Measurements from ENCODE around the gene ZFAND3.

DNA sequence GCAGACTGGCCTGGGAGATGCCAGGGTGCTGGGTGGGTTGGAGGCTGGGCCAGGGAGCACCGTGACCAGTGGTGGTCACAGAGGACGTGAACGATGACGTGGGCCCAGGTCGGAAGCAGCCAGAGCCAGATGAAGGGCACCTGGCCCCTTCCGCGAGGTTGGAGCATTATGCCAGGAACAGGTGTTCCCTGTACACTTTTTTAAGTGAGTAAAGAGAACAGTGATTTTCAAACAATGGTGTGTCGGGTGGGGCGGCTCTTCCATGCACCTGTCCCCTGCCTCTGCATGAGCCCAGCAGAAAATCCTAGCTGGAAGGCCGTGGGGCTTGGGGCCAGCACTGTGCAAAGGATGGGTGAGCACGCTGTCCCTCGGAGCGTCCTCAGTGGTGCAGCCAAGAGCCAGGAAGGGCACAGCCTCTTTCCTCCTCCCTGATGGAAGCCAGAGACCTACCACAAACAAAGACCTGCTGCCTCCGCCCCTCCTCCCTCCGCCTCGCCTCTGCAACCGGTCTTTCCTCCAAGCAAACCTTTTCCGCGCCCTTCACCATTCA lies 350.5 kb downstream of the ZFAND3 start:
- TF ChIP-seq GABPA (IDR thresholded peaks at IDR 0.05; ENCODE audit: low read depth): no peak
- TF ChIP-seq RFX5 (IDR thresholded peaks at IDR 0.05; ENCODE audit: low read length): no peak
- TF ChIP-seq EZH2phosphoT487 (IDR thresholded peaks at IDR 0.05; ENCODE audit: borderline replicate concordance, low read depth): no peak
- TF ChIP-seq, protein P1, sequence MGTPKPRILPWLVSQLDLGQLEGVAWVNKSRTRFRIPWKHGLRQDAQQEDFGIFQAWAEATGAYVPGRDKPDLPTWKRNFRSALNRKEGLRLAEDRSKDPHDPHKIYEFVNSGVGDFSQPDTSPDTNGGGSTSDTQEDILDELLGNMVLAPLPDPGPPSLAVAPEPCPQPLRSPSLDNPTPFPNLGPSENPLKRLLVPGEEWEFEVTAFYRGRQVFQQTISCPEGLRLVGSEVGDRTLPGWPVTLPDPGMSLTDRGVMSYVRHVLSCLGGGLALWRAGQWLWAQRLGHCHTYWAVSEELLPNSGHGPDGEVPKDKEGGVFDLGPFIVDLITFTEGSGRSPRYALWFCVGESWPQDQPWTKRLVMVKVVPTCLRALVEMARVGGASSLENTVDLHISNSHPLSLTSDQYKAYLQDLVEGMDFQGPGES (IDR thresholded peaks at IDR 0.05; ENCODE audit: low read depth, low read length): no peak
- TF ChIP-seq NFIC (IDR thresholded peaks at IDR 0.05; ENCODE audit: borderline replicate concordance): no peak
- TF ChIP-seq, protein P2, sequence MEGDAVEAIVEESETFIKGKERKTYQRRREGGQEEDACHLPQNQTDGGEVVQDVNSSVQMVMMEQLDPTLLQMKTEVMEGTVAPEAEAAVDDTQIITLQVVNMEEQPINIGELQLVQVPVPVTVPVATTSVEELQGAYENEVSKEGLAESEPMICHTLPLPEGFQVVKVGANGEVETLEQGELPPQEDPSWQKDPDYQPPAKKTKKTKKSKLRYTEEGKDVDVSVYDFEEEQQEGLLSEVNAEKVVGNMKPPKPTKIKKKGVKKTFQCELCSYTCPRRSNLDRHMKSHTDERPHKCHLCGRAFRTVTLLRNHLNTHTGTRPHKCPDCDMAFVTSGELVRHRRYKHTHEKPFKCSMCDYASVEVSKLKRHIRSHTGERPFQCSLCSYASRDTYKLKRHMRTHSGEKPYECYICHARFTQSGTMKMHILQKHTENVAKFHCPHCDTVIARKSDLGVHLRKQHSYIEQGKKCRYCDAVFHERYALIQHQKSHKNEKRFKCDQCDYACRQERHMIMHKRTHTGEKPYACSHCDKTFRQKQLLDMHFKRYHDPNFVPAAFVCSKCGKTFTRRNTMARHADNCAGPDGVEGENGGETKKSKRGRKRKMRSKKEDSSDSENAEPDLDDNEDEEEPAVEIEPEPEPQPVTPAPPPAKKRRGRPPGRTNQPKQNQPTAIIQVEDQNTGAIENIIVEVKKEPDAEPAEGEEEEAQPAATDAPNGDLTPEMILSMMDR (IDR thresholded peaks at IDR 0.05): no peak
- TF ChIP-seq MXI1 (IDR thresholded peaks at IDR 0.05; ENCODE audit: low read depth, low read length): no peak
- TF ChIP-seq EP300 (IDR thresholded peaks at IDR 0.05; ENCODE audit: borderline replicate concordance in 1 of 2, low read depth in 1 of 2, low read length in 1 of 2): no peak

All from SK-N-SH (cell line).